HL-60 (cell line): Measurements from ENCODE around the gene IMP3.
"Not testable (repeated sequence)": the region's sequence is repeated elsewhere in the genome, so short reads cannot be mapped to it uniquely, and the experiment has no call there.

Experiments used
- DNase-seq, 2 experiments: peaks; one replicate each; pipeline ENCODE4 v3.0.0-alpha.2; 2010 to 2020; ENCODE audit warnings: low read depth in 1 of 2, low spot score in 1 of 2
- H3K27ac ChIP-seq: fragments of 250-450 bp; sonication (Bioruptor Pico); replicated peaks from 2 replicates; pipeline ENCODE4 v1.5.1; 2020; ENCODE audit warnings: mild to moderate bottlenecking, moderate library complexity
- H3K27me3 ChIP-seq: fragments of 250-450 bp; sonication (Bioruptor Pico); 2 replicates; pipeline ENCODE4 v1.5.1; 2021; ENCODE audit warnings: mild to moderate bottlenecking, moderate library complexity; ENCODE audit not compliant: insufficient read depth, poor library complexity, severe bottlenecking
- H3K4me3 ChIP-seq: replicated peaks from 2 replicates; pipeline ENCODE4 v1.5.1; 2011; ENCODE audit warnings: mild to moderate bottlenecking, control low read depth, low read length; ENCODE audit not compliant: insufficient read depth
- CTCF ChIP-seq: IDR thresholded peaks from one replicate; pipeline ENCODE4 v1.5.1; 2011; ENCODE audit warnings: low read length, control low read depth, inconsistent platforms; ENCODE audit not compliant: insufficient read depth
- GABPA ChIP-seq: IDR thresholded peaks from 2 replicates; pipeline ENCODE4 v1.6.1; 2012; ENCODE audit warnings: low read depth
- POLR2AphosphoS5 ChIP-seq: IDR thresholded peaks from 2 replicates; pipeline ENCODE4 v1.6.1; 2012; ENCODE audit warnings: low read depth
- REST ChIP-seq: IDR thresholded peaks from 2 replicates; pipeline ENCODE4 v1.6.1; 2012; ENCODE audit warnings: low read depth; ENCODE audit not compliant: insufficient replicate concordance
- SPI1 ChIP-seq: IDR thresholded peaks from 2 replicates; pipeline ENCODE4 v1.6.1; 2012; ENCODE audit warnings: low read depth, mild to moderate bottlenecking, borderline replicate concordance

Gene IMP3

GRCh38 chr15:75683646-75684312, 43.8 kb upstream of the IMP3 start:
- TF ChIP-seq CTCF, result peak; percentile 77
- H3K27ac ChIP-seq, H3K27me3 ChIP-seq, H3K4me3 ChIP-seq: not testable (repeated sequence)
- DNase-seq, result peak; percentile 54 to 56

GRCh38 chr15:75682181-75683135, 42.4 kb upstream of the IMP3 start:
- TF ChIP-seq GABPA (no peak), POLR2AphosphoS5 (no peak), SPI1 (no peak), REST (no peak), CTCF (no peak)
- H3K4me3 ChIP-seq, result no peak overlapping the region

GRCh38 chr15:75680007-75680789, 40.2 kb upstream of the IMP3 start:
- no peak overlapping the region for H3K4me3 ChIP-seq
- TF ChIP-seq REST (no peak), SPI1 (no peak), POLR2AphosphoS5 (no peak), CTCF (no peak), GABPA (no peak)
- H3K27ac ChIP-seq, result no peak overlapping the region
- no peak for DNase-seq
- no peaks in the 10 kb centered on the region for H3K27me3 ChIP-seq

More at GRCh38 chr15:75682181-75683135, 42.4 kb upstream of the IMP3 start:
- Histone ChIP-seq H3K27me3 (no peaks in the 10 kb centered on the region), H3K27ac (no peak overlapping the region)
- DNase-seq, result no peak

- not testable (repeated sequence) for H3K27me3 ChIP-seq, DNase-seq, H3K27ac ChIP-seq, H3K4me3 ChIP-seq
Observed at GRCh38 chr15:75678324-75678690, 38.3 kb upstream of the IMP3 start.
